Aorta (tissue), 5 donors: ENCODE data around the gene SKOR2. TPM values are rescaled to one million over a fixed set of nuclear protein-coding genes. Genes with fewer than 3 reads are reported as not detected.

Experiments
- ATAC-seq: fragments of 200-7000 bp; cut with Tn5 transposase; one replicate; pipeline ENCODE4 v1.9.1; 2022; ENCODE audit warnings: moderate library complexity; ENCODE audit not compliant: low FRiP score
- DNase-seq, 2 donors: peaks; one replicate each; pipeline ENCODE4 v3.0.0-alpha.2; 2020
- H3K27ac ChIP-seq, 2 donors: one replicate each; pipeline ENCODE4 v1.5.1; 2013; ENCODE audit warnings: low read length in 2 of 2, mild to moderate bottlenecking in 2 of 2, moderate library complexity in 2 of 2, control low read depth in 1 of 2, inconsistent platforms in 1 of 2, low read depth in 1 of 2
- H3K27me3 ChIP-seq, 2 donors: one replicate each; pipeline ENCODE4 v1.6.1; 2013; ENCODE audit warnings: control low read depth in 1 of 2, low read length in 1 of 2, mild to moderate bottlenecking in 1 of 2, moderate library complexity in 1 of 2; ENCODE audit not compliant: insufficient read depth in 2 of 2, control insufficient read depth in 1 of 2
- H3K36me3 ChIP-seq, 2 donors: one replicate each; pipeline ENCODE4 v1.6.1; 2013; ENCODE audit warnings: control low read depth in 1 of 2, low read length in 1 of 2, mild to moderate bottlenecking in 1 of 2; ENCODE audit not compliant: insufficient read depth in 2 of 2, control insufficient read depth in 1 of 2
- H3K4me1 ChIP-seq, 2 donors: one replicate each; pipeline ENCODE4 v1.6.1; 2013; ENCODE audit warnings: low read length in 2 of 2, control low read depth in 1 of 2, mild to moderate bottlenecking in 1 of 2, moderate library complexity in 1 of 2; ENCODE audit not compliant: insufficient read depth in 2 of 2, control insufficient read depth in 1 of 2
- H3K4me3 ChIP-seq, 2 donors: one replicate each; pipeline ENCODE4 v1.5.1; 2013; ENCODE audit warnings: low read length in 2 of 2, control low read depth in 1 of 2, mild to moderate bottlenecking in 1 of 2
- H3K9me3 ChIP-seq: one replicate; pipeline ENCODE4 v1.6.1; 2013; ENCODE audit warnings: mild to moderate bottlenecking, low read length; ENCODE audit not compliant: control insufficient read depth
- WGBS, 2 donors: extraction: QIAGEN DNeasy Blood & Tissue Kit; methylation state at CpG; one replicate each; pipeline ENCODE4 v1.1.7; 2013; 5-methylcytosine and 5-hydroxymethylcytosine counted together
- intact Hi-C, 2 donors: fragments of 100-400 bp; cut with DNase I; formaldehyde crosslinking; loops; one replicate each; pipeline versions ENCODE4 v1.14.2 to v1.15.0; 2022
- long read RNA-seq, 2 donors: library from polyadenylated mRNA; unstranded; transcript quantifications; one replicate each; pipeline ENCODE4 v2.0.0, GENCODE V29; 2020 to 2021
- polyA plus RNA-seq, 2 donors: library from polyadenylated mRNA; stranded (reverse); fragments of 200-250 nt; gene quantifications; one replicate each; pipeline ENCODE4 v1.2.3, GENCODE V29; 2013
- total RNA-seq, 2 donors: library from RNA; stranded (reverse); fragmentation: NEBNext Ultra II Directional; extraction: Animal tissue kit (Norgen Biotek cat#: 25700); gene quantifications; one replicate each; pipeline ENCODE4 v1.2.1, GENCODE V29; 2021
- donor health status: healthy with polysubstance abuse.
- donor health status: Bipolar disorder and iron deficiency.
- donor health status: DM: no; HTN: no; CAD: no.
- donor health status: DM: no; HTN: no; CAD: no.
- donor health status: DM: yes; HTN: yes; CAD: no.

Gene SKOR2, protein sequence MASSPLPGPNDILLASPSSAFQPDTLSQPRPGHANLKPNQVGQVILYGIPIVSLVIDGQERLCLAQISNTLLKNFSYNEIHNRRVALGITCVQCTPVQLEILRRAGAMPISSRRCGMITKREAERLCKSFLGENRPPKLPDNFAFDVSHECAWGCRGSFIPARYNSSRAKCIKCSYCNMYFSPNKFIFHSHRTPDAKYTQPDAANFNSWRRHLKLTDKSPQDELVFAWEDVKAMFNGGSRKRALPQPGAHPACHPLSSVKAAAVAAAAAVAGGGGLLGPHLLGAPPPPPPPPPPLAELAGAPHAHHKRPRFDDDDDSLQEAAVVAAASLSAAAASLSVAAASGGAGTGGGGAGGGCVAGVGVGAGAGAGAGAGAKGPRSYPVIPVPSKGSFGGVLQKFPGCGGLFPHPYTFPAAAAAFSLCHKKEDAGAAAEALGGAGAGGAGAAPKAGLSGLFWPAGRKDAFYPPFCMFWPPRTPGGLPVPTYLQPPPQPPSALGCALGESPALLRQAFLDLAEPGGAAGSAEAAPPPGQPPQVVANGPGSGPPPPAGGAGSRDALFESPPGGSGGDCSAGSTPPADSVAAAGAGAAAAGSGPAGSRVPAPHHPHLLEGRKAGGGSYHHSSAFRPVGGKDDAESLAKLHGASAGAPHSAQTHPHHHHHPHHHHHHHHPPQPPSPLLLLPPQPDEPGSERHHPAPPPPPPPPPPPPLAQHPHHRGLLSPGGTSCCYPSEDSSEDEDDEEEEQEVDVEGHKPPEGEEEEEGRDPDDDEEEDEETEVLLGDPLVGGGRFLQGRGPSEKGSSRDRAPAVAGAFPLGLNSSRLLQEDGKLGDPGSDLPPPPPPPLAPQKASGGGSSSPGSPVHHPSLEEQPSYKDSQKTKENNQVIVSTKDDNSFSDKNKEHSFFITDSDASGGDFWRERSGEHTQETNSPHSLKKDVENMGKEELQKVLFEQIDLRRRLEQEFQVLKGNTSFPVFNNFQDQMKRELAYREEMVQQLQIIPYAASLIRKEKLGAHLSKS
- total RNA-seq, result not detected
- polyA plus RNA-seq, result not detected
- long read RNA-seq, donor 1, result 0 reads
- long read RNA-seq, donor 2, result 0 reads

DNA sequence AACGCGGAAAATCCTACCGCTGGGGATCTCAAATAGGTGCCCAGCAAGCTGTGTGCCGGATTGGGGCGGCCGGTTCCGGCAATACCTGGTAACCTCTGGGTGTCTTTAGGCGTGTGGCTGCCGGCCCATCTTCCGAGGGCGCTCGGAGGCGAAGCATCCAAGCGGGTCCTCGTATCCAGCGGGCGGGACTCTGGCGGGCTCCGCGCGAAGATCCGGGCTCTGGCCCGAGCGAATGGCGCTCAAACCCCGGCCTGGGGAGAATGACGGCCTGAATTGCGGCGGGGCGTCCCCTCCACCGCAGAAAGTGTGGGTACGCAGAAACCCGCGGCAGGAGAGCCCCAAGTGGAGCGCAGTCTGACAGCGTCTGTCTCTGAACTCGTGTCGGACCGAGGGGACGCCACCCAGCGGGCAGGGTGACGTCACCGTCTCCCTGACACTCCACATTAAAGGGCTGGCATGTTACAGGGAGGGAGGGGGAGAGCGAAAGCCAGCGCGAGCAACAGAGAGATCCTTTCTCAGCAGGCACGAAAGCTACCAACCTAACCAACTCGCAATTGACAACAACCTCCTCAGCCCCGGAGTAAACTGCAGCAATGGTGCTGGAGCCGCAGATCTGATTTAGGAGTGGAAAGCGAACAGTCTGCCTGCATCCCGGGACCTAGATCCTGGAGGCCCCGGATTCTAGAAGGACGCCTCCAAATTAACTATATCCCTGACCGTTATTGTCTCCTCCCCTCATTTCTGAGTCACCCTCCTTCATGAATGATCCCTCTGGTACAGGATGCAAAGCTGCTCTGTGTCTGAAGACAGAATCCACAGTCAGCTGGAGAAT is at the start of gene SKOR2:
SKOR2 (minus strand) TSS at position 372 of the 832 bp plus-strand sequence. CDS start 2,477 bp downstream, outside the sequence.
- Histone ChIP-seq H3K4me3 (no peak within 1 kb of the TSS), H3K27me3 (no peaks in the 10 kb centered on the region), H3K4me1 (no peaks in the 10 kb centered on the region), H3K9me3 (peaks cover 4% of the 10 kb centered on the region), H3K27ac (no peak within 1 kb of the TSS), H3K36me3 (no peaks in the 10 kb centered on the region)
- intact Hi-C loops, result no loop called here
- ATAC-seq (peak; percentile 22), DNase-seq (no peak)
- WGBS, 2 donors, result 1 to 2% methylated on average over 55 of the region's 55 CpGs

- Histone ChIP-seq H3K36me3 (no peaks in the 10 kb centered on the region), H3K27me3 (no peaks in the 10 kb centered on the region), H3K9me3 (peaks cover 2% of the 10 kb centered on the region), H3K27ac (no peak overlapping the region), H3K4me1 (no peaks in the 10 kb centered on the region), H3K4me3 (no peak overlapping the region)
- WGBS, 2 donors, result 33 to 55% methylated on average over 1 of the region's 1 CpG
- ATAC-seq (no peak), DNase-seq (no peak)
- intact Hi-C loops, result no loop called here
Measured at GRCh38 chr18:47296462-47296861, 45.0 kb upstream of the SKOR2 start.

DNA sequence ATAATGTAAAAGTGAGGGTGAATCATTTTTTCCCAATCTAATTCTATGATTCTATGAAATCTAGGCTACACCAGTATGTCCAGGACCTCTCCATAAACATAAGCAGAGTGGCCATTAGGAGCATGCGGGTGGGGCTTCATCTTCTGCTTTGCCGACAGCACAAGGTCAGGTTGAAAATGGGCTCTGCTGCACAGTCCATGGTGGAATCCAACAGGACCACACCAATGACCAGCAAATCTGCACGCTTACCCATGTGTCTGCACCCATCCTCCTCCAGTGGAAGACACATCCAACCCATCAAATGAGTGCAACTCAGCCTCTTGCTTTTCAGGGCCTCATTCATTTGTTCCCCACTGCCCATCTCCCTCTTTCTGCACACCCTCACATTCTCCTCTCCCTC is 43.3 kb upstream of the SKOR2 start:
- Histone ChIP-seq H3K27ac (no peak overlapping the region), H3K27me3 (peaks cover 0 to 1% of the 10 kb centered on the region in 2 donors), H3K4me1 (no peaks in the 10 kb centered on the region), H3K4me3 (no peak overlapping the region), H3K36me3 (no peaks in the 10 kb centered on the region), H3K9me3 (peaks cover 2% of the 10 kb centered on the region)
- no peak for DNase-seq
- intact Hi-C loops, result no loop called here
- 89 to 91% methylated on average over 3 of the region's 3 CpGs for WGBS, 2 donors
- ATAC-seq, result no peak

GRCh38 chr18:47288741-47289140 is 37.3 kb upstream of the SKOR2 start:
- intact Hi-C loops, result no loop called here
- no peaks in the 10 kb centered on the region for H3K4me1 ChIP-seq
- H3K27ac ChIP-seq, result no peak overlapping the region
- ATAC-seq (no peak), DNase-seq (no peak)
- H3K27me3 ChIP-seq, result peaks cover 0 to 1% of the 10 kb centered on the region in 2 donors
- no peaks in the 10 kb centered on the region for H3K9me3 ChIP-seq
- no peak overlapping the region for H3K4me3 ChIP-seq
- H3K36me3 ChIP-seq, result no peaks in the 10 kb centered on the region

GRCh38 chr18:47287911-47288585 is 36.6 kb upstream of the SKOR2 start:
- H3K4me3 ChIP-seq, result no peak overlapping the region
- H3K27ac ChIP-seq, result no peak overlapping the region
- no peaks in the 10 kb centered on the region for H3K4me1 ChIP-seq
- WGBS, 2 donors, result 30 to 40% methylated on average over 7 of the region's 7 CpGs
- H3K9me3 ChIP-seq, result no peaks in the 10 kb centered on the region
- peaks cover 0 to 1% of the 10 kb centered on the region in 2 donors for H3K27me3 ChIP-seq
- no peak for DNase-seq
- no peaks in the 10 kb centered on the region for H3K36me3 ChIP-seq
- intact Hi-C loops, result no loop called here
- ATAC-seq, result no peak

DNA sequence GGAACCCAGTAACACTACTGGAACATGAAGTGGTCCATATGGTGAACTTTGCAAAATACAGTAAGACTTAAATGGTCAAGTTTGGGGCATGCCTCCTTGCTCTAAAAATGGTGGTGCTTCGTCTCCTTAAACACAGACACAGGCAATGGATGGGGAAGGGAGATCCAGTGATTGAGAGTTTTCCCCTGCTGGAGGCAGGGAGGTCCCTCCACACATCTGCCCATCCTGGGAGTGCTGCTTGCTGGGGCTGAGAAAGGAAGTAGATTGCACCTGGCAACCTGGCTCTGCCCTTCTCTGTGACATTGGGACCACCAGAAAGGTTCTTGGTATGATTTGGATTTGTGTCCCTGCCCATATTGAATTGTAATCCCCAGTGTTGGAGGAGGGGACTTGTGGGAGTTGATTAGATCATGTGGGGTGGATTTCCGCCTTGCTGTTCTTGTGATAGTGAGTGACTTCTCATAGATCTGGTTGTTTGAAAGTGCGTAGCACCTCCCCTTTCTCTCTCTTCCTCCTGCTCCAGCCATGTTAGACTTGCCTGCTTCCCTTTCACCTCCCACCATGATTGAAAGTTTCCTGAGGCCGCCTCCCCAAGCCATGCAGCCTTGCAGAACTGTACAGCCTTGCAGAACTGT is 35.4 kb upstream of the SKOR2 start:
- DNase-seq, result no peak
- Histone ChIP-seq H3K27ac (no peak overlapping the region), H3K9me3 (no peaks in the 10 kb centered on the region), H3K4me3 (no peak overlapping the region), H3K4me1 (no peaks in the 10 kb centered on the region), H3K36me3 (no peaks in the 10 kb centered on the region), H3K27me3 (peaks cover 0 to 1% of the 10 kb centered on the region in 2 donors)
- intact Hi-C loops, result no loop called here
- WGBS, 2 donors, result 66% methylated on average over 4 of the region's 4 CpGs
- ATAC-seq, result no peak

DNA sequence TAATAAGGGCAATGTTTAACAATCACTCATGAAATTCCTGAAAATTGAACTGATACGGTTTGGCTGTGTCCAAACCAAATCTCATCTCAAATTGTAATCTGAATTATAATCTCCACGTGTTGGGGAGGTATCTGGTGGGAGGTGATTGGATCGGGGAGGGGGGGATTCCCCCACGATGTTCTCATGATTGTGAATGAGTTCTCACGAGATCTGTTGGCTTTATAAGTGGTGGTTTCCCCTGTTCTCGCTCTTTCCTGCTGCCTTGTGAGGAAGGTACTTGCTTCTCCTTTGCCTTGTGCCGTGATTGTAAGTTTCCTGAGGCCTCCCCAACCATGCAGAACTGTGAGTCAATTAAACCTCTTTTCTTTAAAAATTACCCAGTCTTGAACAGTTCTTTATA is 34.0 kb upstream of the SKOR2 start:
- Histone ChIP-seq H3K36me3 (no peaks in the 10 kb centered on the region), H3K9me3 (no peaks in the 10 kb centered on the region), H3K27me3 (no peaks in the 10 kb centered on the region), H3K4me1 (no peaks in the 10 kb centered on the region), H3K4me3 (no peak overlapping the region), H3K27ac (no peak overlapping the region)
- DNase-seq, result no peak
- no peak for ATAC-seq
- intact Hi-C loops, result no loop called here
- 60 to 63% methylated on average over 7 of the region's 7 CpGs for WGBS, 2 donors
